Osteoblast (primary cell): Measurements from ENCODE around the gene BMP2K. TPM values are rescaled to one million over a fixed set of nuclear protein-coding genes. Genes with fewer than 3 reads are reported as not detected.

Experiments used
- DNase-seq: peaks from one replicate; pipeline ENCODE4 v3.0.0; 2011; ENCODE audit warnings: low spot score, mixed read lengths; ENCODE audit not compliant: insufficient read length; ENCODE audit errors: missing footprints
- H2AFZ ChIP-seq: 2 replicates; pipeline ENCODE4 v1.6.0; 2011; ENCODE audit warnings: mild to moderate bottlenecking, low read length
- H3K27ac ChIP-seq: 2 replicates; pipeline ENCODE4 v1.5.1; 2011; ENCODE audit warnings: mild to moderate bottlenecking, low read depth, low read length, moderate library complexity
- H3K27me3 ChIP-seq: 2 replicates; pipeline ENCODE4 v1.6.0; 2012; ENCODE audit warnings: mild to moderate bottlenecking, control low read depth, inconsistent platforms, low read length, moderate library complexity; ENCODE audit not compliant: insufficient read depth
- H3K36me3 ChIP-seq: 2 replicates; pipeline ENCODE4 v1.5.1; 2011; ENCODE audit warnings: mild to moderate bottlenecking, low read length, control low read depth, moderate library complexity; ENCODE audit not compliant: insufficient read depth
- H3K4me1 ChIP-seq: 2 replicates; pipeline ENCODE4 v1.5.1; 2011; ENCODE audit warnings: mild to moderate bottlenecking, low read length, control low read depth, moderate library complexity; ENCODE audit not compliant: insufficient read depth
- H3K4me2 ChIP-seq: 2 replicates; pipeline ENCODE4 v1.6.0; 2011; ENCODE audit warnings: mild to moderate bottlenecking, low read length; ENCODE audit not compliant: insufficient read depth
- H3K4me3 ChIP-seq: fragments of 200-600 bp; sonication (generic); 3 replicates; pipeline ENCODE4 v1.5.1; 2012; ENCODE audit warnings: mild to moderate bottlenecking, low read length, inconsistent platforms; ENCODE audit not compliant: insufficient read depth
- H3K79me2 ChIP-seq: 2 replicates; pipeline ENCODE4 v1.6.0; 2012; ENCODE audit warnings: mild to moderate bottlenecking, low read length, control low read depth, inconsistent platforms; ENCODE audit not compliant: insufficient read depth
- H3K9me3 ChIP-seq: 2 replicates; pipeline ENCODE4 v1.5.1; 2011; ENCODE audit warnings: low read depth, low read length, control low read depth
- H4K20me1 ChIP-seq: 2 replicates; pipeline ENCODE4 v1.6.0; 2012; ENCODE audit warnings: mild to moderate bottlenecking, low read length, control low read depth; ENCODE audit not compliant: insufficient read depth
- CTCF ChIP-seq: IDR thresholded peaks from 2 replicates; pipeline ENCODE4 v1.5.1; 2011; ENCODE audit warnings: mild to moderate bottlenecking, low read depth, low read length, moderate library complexity; ENCODE audit errors: extremely low read depth
- total RNA-seq: library from RNA; depleted of rRNA; stranded (reverse); fragments of >200 nt; gene quantifications from 2 replicates; pipeline ENCODE4 v1.2.3, GENCODE V29; 2012

BMP2K gene
- total RNA-seq, 1 donor, result 61.2 TPM

- H3K4me3 ChIP-seq, result no peak overlapping the region
- H4K20me1 ChIP-seq, result no peaks in the 10 kb centered on the region
- H3K9me3 ChIP-seq, result no peaks in the 10 kb centered on the region
- no peak overlapping the region for H3K4me2 ChIP-seq
- H3K79me2 ChIP-seq, result no peaks in the 10 kb centered on the region
- no peak overlapping the region for H3K27ac ChIP-seq
- peaks cover 15% of the 10 kb centered on the region for H3K4me1 ChIP-seq
- H3K36me3 ChIP-seq, result no peaks in the 10 kb centered on the region
- TF ChIP-seq CTCF, result no peak
- DNase-seq, result no peak
- no peak overlapping the region for H2AFZ ChIP-seq
- H3K27me3 ChIP-seq, result no peaks in the 10 kb centered on the region
Observed at GRCh38 chr4:78770091-78770642, 6.0 kb upstream of the BMP2K start.

GRCh38 chr4:78772526-78773091 is 3.5 kb upstream of the BMP2K start:
- DNase-seq, result no peak
- H3K4me2 ChIP-seq, result no peak overlapping the region
- H4K20me1 ChIP-seq, result peaks cover 8% of the 10 kb centered on the region
- peaks cover 14% of the 10 kb centered on the region for H3K79me2 ChIP-seq
- H3K9me3 ChIP-seq, result no peaks in the 10 kb centered on the region
- H3K4me3 ChIP-seq, result no peak overlapping the region
- H3K27ac ChIP-seq, result no peak overlapping the region
- no peaks in the 10 kb centered on the region for H3K36me3 ChIP-seq
- no peaks in the 10 kb centered on the region for H3K27me3 ChIP-seq
- no peak for TF ChIP-seq CTCF
- peaks cover 15% of the 10 kb centered on the region for H3K4me1 ChIP-seq
- H2AFZ ChIP-seq, result no peak overlapping the region

GRCh38 chr4:78774417-78774816 is 1.7 kb upstream of the BMP2K start:
- H3K4me2 ChIP-seq, result no peak overlapping the region
- no peak overlapping the region for H3K4me3 ChIP-seq
- H2AFZ ChIP-seq, result no peak overlapping the region
- H3K36me3 ChIP-seq, result no peaks in the 10 kb centered on the region
- no peaks in the 10 kb centered on the region for H3K9me3 ChIP-seq
- peaks cover 24% of the 10 kb centered on the region for H3K4me1 ChIP-seq
- no peaks in the 10 kb centered on the region for H3K27me3 ChIP-seq
- no peak overlapping the region for H3K27ac ChIP-seq
- TF ChIP-seq CTCF, result no peak
- peaks cover 32% of the 10 kb centered on the region for H3K79me2 ChIP-seq
- peaks cover 17% of the 10 kb centered on the region for H4K20me1 ChIP-seq
- DNase-seq, result no peak

- Histone ChIP-seq H3K36me3 (no peaks in the 10 kb centered on the region), H3K9me3 (no peaks in the 10 kb centered on the region), H3K4me1 (peaks cover 21% of the 10 kb centered on the region), H3K4me2 (peak overlapping the region; percentile 98), H4K20me1 (peaks cover 23% of the 10 kb centered on the region), H3K27me3 (no peaks in the 10 kb centered on the region), H3K27ac (peak overlapping the region; percentile 98), H3K4me3 (peak overlapping the region; percentile 88), H2AFZ (peak overlapping the region; percentile 91), H3K79me2 (peaks cover 42% of the 10 kb centered on the region)
- TF ChIP-seq CTCF, result no peak
- peak; percentile 98 for DNase-seq
Observed at GRCh38 chr4:78775303-78776078, 659 bp upstream of the BMP2K start.
